HG03159 (cell line): ENCODE results near the gene ADAMTS8.

ENCODE experiments used
- ATAC-seq: cut with Tn5 transposase; IDR thresholded peaks from one replicate; pipeline ENCODE4 v1.9.1; 2021; ENCODE audit warnings: mild to moderate bottlenecking, moderate library complexity; ENCODE audit not compliant: unreplicated experiment

ADAMTS8 gene, protein sequence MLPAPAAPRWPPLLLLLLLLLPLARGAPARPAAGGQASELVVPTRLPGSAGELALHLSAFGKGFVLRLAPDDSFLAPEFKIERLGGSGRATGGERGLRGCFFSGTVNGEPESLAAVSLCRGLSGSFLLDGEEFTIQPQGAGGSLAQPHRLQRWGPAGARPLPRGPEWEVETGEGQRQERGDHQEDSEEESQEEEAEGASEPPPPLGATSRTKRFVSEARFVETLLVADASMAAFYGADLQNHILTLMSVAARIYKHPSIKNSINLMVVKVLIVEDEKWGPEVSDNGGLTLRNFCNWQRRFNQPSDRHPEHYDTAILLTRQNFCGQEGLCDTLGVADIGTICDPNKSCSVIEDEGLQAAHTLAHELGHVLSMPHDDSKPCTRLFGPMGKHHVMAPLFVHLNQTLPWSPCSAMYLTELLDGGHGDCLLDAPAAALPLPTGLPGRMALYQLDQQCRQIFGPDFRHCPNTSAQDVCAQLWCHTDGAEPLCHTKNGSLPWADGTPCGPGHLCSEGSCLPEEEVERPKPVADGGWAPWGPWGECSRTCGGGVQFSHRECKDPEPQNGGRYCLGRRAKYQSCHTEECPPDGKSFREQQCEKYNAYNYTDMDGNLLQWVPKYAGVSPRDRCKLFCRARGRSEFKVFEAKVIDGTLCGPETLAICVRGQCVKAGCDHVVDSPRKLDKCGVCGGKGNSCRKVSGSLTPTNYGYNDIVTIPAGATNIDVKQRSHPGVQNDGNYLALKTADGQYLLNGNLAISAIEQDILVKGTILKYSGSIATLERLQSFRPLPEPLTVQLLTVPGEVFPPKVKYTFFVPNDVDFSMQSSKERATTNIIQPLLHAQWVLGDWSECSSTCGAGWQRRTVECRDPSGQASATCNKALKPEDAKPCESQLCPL

DNA sequence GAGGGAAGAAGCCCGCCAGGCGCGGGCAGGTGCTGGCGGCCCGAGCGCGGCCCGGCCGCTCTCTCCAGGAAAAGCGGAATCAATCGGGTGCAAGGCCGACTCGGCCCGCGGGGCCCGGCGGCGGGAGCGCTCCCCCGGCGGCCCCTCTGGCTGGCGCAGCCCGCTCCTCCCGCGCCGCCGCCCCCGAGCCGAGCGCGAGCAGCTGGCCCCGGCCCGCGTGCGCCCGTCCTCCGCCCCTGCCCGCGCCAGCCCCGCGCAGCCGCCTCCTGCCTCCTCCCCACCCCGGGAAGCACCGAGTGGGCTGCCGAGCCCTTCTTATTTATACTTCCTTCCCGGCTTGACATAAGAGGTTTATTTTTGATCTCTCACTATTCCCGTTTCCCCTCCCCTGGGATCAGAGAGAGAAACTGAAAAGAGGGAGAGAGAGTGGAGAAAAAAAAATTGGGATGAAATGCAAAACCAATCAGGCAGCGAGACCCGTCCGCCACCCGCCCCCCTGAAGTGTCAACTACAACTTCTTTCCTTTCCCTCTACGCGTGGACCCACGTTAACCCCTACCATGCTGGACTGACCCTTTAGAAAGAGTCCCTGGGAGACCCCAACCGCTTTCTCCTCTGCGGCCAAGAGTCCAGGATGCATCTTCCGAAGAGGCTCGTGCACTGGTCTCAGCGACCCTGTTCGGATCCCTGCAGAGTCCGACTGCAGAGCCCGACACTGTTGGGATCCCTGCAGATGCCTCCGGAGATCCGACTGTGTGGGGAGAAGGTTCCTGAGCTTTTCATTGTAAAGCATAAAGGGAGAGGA is at the start of gene ADAMTS8:
Gene ADAMTS8, minus strand, starts transcription at position 294 of the 804 bp plus-strand sequence. CDS start 323 bp downstream, outside the sequence.
- ATAC-seq: no peak

DNA sequence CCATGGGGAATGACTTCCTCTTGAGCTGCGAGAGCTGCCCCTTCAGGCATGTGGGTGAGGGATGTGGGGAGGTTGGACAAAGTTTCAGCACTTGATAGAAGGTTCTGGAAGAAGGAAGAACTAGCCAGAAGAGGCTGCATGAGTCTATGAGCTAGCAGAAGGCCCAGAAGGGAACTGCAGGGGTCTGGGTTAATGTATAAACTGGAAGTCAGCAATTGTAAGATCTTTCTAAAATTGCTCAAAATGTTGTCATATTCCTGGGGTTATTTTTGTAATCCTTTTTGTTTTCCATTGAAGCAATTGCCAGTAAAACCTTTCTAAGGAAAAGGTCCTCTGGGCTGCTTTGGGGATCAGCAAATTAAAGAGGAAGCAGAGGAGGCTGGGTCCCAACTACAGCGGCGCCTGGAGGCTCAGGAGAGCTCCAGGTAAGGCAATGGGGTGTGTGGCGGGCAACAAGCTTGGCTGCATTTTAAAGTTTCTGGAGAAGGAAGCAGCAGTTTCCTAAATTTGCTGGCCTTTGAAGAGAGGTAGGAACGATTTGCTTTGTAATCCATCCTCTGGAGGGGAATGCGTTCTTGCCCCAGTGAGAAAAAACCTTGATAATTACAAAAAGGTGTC is 49.3 kb upstream of the ADAMTS8 start:
- ATAC-seq: no peak

DNA sequence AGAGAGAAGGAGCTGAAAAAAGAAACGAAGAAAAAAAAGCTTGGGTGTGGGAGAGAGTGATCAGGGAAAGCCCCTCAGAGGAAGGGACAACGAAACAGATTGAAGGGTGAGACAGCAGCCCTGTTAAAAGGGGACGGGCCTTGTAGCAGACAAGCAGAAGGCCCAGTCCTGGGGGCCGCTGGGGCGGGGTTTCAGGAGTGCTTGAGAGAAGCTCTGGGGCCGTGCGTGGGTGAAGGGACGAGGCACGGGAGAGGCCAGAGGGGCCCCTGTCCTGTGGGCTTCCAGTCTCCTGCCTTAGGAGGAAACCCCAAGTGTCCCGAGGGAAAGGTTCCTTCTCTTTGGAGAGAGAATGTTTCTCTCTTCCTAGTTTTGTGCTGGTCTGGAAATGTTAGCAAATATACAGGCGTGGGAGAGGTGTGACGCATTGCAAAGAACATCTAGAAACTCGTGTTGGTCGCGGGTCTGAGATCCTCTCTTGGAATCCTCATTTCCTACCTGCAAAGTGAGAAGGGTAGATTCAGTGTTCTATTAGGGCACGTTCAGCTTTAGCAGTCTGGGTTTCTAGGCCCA is 48.6 kb upstream of the ADAMTS8 start:
- ATAC-seq: no peak

DNA sequence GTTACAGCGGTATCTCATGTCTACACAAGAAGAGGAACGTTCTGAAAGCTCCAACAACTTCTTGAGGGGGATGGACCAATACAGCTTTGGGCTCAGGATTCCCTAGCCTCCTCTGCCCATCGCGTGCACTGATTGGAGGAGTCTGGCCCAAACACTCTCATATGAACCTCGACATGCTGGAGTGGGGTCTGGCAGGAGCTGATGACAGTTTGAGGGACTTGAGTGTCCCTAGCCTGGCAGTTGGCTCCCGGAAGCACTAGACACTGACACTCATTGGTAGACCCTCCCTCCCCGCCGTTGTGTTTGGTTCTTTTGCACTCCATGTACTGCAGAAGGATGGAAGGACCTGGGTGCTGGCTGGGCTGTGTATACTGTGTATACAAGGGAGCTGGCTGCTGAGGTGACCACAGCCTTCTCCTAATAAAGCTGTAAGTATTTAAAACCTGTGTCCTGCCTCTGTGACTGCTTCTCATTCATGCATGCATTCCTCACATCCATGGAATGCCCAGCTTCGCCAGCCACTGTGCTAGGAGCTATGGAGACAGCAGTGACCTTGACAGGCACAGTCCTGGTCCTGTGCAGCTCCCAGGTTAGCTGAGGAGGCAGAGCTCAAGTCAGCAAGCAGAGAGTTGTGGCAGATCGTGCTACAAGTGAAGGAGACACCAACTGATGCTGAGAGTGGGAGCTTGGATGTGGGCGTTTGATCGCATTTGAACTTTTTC is 48.0 kb upstream of the ADAMTS8 start:
- ATAC-seq: no peak

GRCh38 chr11:130475426-130476053 is 47.1 kb upstream of the ADAMTS8 start:
- ATAC-seq: no peak

- ATAC-seq: no peak
These were observed 46.4 kb upstream of the ADAMTS8 start for GRCh38 chr11:130474637-130475400.

DNA sequence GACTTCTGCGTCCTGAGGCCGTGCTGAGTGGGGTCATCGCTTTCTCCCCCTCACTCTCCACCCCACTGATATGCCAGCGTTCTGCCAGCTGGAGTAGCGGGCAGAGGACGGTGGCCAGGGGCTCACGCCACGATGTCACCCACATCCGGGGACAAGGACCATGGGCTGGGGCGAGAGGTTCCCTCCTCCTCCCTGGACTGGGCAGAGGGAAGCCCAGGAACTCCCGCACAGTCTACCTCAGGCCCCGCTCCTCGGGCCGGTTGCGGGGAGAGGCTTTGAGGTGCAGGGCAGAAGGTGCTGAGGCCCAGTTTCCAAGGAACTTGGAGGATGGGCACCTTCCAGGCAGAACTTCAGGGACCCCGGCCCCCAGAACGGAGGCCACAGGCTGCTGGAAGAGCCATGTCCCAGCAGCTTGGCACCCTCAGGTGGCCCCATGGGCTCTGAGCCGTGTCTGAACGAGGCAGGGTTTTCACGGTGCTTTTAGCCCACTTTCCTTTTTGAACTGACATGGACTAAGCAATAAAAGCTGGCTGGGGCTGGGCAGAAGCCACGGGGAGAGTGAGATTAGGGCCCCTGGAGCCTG is 45.5 kb upstream of the ADAMTS8 start:
- ATAC-seq: no peak

DNA sequence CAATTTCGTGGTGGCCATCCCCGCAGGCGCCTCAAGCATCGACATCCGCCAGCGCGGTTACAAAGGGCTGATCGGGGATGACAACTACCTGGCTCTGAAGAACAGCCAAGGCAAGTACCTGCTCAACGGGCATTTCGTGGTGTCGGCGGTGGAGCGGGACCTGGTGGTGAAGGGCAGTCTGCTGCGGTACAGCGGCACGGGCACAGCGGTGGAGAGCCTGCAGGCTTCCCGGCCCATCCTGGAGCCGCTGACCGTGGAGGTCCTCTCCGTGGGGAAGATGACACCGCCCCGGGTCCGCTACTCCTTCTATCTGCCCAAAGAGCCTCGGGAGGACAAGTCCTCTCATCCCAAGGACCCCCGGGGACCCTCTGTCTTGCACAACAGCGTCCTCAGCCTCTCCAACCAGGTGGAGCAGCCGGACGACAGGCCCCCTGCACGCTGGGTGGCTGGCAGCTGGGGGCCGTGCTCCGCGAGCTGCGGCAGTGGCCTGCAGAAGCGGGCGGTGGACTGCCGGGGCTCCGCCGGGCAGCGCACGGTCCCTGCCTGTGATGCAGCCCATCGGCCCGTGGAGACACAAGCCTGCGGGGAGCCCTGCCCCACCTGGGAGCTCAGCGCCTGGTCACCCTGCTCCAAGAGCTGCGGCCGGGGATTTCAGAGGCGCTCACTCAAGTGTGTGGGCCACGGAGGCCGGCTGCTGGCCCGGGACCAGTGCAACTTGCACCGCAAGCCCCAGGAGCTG is 44.8 kb upstream of the ADAMTS8 start:
- no peak for ATAC-seq

DNA sequence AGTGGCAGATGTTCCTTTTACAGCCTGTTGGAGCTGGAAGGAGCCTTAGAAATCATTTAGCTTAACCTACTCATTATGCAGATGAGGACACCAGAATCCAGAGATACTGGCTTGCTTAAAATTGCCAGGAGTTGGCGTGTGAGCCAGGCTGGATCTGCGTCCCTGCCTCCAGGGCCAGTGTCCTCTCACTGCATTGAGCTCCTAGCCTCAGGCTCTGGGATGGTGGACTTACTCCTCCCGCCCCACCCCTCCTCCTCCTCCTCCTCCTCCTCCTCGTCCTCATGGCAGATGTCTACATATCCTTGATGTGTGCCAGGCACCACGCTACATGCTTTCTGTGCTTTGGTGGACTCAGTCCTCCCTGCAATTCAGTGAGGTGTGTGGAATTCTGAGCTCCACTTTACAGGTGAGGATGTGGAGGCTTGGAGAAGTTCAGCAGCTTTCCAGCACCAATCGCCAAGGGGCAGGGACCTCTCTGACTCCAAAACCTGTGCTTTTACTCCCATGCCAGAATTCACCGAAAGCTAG is 44.1 kb upstream of the ADAMTS8 start:
- ATAC-seq: no peak

- ATAC-seq: no peak
These were observed 43.5 kb upstream of the ADAMTS8 start for GRCh38 chr11:130471731-130472433.

DNA sequence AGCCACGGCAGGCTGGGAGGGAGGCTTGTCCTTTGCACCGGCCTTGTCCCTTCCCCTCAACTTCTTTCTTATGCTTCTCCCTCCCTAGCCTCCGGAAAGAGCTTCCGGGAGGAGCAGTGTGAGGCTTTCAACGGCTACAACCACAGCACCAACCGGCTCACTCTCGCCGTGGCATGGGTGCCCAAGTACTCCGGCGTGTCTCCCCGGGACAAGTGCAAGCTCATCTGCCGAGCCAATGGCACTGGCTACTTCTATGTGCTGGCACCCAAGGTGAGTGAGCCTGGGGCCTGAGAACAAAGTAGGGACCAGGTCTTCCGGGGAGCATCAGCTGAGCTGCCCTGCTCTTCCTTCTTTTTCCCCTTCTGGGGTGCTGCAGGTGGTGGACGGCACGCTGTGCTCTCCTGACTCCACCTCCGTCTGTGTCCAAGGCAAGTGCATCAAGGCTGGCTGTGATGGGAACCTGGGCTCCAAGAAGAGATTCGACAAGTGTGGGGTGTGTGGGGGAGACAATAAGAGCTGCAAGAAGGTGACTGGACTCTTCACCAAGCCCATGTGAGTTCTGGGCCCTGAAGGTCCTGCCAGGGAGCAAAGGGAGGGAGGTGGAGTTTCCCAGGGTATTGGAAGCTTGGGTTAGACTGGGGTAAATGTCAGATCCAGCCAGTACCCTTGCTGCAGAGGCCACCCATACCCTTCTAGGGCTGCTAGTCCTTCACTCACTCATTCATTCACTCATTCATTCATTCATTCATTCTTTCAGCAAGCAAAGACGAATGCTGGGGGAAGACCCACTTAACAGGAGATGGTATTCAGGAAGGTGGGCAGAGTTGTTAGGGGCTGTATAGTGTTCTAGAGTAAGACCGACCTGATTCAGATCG is 42.7 kb upstream of the ADAMTS8 start:
- ATAC-seq: no peak

GRCh38 chr11:130469181-130469580 is 40.8 kb upstream of the ADAMTS8 start:
- ATAC-seq: no peak

DNA sequence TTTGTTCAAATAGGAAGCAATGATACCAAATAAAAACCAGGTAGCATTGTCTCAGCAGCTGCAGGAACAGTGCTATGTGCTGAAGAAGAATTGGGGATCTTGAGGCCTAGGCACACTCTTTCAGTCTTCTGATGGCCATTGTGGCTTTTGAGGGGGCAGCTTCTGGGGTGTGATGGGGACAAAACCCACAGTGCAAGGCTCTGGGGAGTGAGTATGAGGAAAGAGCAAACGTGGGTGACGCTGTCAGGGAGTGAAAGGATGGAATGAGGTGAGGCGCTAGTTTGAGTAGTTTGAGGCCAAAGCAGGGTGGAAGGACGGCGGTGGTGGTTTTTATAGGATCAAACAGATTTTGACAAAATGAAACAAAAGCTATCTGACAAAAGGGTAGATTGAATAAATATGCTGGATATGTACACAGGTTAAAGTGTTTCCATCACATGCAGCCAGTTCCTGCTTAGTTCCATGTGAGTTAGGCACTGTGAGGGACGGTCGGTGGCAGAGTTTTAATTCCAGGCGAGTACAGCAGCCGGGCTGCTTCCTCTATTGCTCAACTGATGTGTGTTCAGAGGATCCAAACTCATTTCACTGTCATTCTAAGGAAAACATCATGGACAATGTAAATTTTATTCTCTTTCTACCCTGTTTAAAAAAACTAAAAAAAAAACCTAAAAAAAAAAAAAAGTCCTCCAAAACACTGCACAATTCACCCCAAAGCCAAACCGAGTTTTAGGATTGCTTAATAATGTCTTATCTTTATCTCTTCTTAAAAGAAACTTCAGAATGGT is 38.9 kb upstream of the ADAMTS8 start:
- ATAC-seq: no peak

DNA sequence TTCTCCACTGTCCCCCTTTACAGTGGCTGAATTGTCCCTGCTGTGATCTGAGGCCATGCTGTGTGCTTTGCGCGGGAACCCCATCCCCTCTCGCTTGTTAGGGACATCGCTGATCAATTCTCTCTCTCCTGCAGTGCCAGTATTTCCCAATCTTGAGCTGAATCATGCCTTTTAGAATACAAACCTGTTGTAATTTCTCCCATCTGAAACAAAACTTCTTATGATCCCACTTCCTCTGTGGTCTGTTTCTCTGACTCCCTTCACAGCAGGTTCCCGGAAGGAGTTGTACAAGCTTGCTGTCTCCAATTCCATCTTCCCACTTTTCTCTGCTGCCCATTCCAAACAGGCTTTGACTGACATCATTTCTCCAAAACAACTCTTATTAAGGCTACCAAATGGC is 36.9 kb upstream of the ADAMTS8 start:
- ATAC-seq: no peak

DNA sequence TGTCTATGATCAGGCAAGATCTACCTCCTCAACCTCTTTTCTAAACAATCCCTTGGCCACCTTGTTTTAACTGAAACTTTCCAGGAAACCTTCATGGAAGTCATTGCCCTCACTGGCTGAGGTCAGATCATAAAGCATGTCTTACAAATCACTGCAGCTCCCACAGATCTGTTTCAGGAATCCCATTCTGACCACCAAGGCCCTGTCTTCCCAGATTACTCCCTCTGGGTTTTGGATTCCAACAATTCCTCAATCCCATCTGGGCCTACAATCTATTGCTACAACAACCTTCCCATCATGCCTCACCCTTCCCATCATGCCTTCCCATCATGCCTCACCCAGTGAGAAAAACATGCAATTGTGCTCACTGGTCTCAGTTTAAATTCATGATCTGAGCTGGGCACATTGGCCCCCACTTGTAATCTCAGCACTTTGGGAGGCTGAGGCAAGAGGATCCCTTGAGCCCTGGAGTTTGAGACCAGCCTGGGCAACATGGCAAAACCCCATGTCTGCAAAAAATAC is 35.9 kb upstream of the ADAMTS8 start:
- no peak for ATAC-seq
